Panc1 (cell line): Measurements from ENCODE around the gene SLC17A7. TPM values are rescaled to one million over a fixed set of nuclear protein-coding genes. Genes with fewer than 3 reads are reported as not detected.
A peak's percentile ranks its signal among the peaks of the same experiment; 100 is the strongest.

ENCODE experiments used
- ATAC-seq: fragments of 200-7000 bp; cut with Tn5 transposase; 2 replicates; pipeline ENCODE4 v1.9.1; 2020; ENCODE audit warnings: mild to moderate bottlenecking, moderate library complexity
- BruUV-seq: library from RNA; stranded (reverse); fragments of 400-500 nt; replicated peaks from 2 replicates; lab custom pipeline; 2021; lab: Mats Ljungman, UMichigan
- CTCF ChIA-PET: fragments of 300-600 bp; sonication (Branson Sonifier 250); formaldehyde crosslinking; loops from one replicate; lab custom pipeline; 2022; ENCODE audit warnings: antibody characterized with exemption; lab: Charles Lee
- POLR2A ChIA-PET: fragments of 300-600 bp; sonication (Branson Sonifier 250); formaldehyde crosslinking; loops from one replicate; lab custom pipeline; 2022; ENCODE audit warnings: antibody characterized with exemption; lab: Charles Lee
- DNase-seq: peaks from one replicate; pipeline ENCODE4 v3.0.0-alpha.2; 2010; ENCODE audit warnings: low read depth, low spot score
- H3K27ac ChIP-seq: 2 replicates; pipeline ENCODE4 v1.5.1; 2011; ENCODE audit warnings: mild to moderate bottlenecking, low read length, inconsistent platforms
- H3K27me3 ChIP-seq: fragments of 200-500 bp; sonication (Bioruptor generic); 2 replicates; pipeline ENCODE4 v1.6.0; 2014; ENCODE audit warnings: low read length, inconsistent platforms; ENCODE audit not compliant: control insufficient read depth, insufficient read depth
- H3K36me3 ChIP-seq: fragments of 200-500 bp; sonication (Bioruptor generic); 2 replicates; pipeline ENCODE4 v1.5.1; 2014; ENCODE audit warnings: inconsistent platforms, mild to moderate bottlenecking, low read length, moderate library complexity; ENCODE audit not compliant: control insufficient read depth, insufficient read depth
- H3K4me1 ChIP-seq: 2 replicates; pipeline ENCODE4 v1.5.1; 2011; ENCODE audit warnings: inconsistent platforms, mild to moderate bottlenecking, low read length, moderate library complexity; ENCODE audit not compliant: control insufficient read depth, insufficient read depth
- H3K4me3 ChIP-seq, 2 experiments: 2 replicates each; pipeline ENCODE4 v1.5.1; 2011 to 2012; ENCODE audit warnings: low read depth in 2 of 2, low read length in 2 of 2, mild to moderate bottlenecking in 2 of 2, inconsistent platforms in 1 of 2, moderate library complexity in 1 of 2
- H3K9me3 ChIP-seq: fragments of 200-500 bp; sonication (Bioruptor generic); 2 replicates; pipeline ENCODE4 v1.5.1; 2014; ENCODE audit warnings: low read depth, mild to moderate bottlenecking, inconsistent platforms, low read length, moderate library complexity; ENCODE audit not compliant: control insufficient read depth, insufficient read depth
- CTCF ChIP-seq: fragments of 450-650 bp; IDR thresholded peaks from 2 replicates; pipeline ENCODE4 v1.5.1; 2017; ENCODE audit warnings: mild to moderate bottlenecking
- POLR2AphosphoS5 ChIP-seq: IDR thresholded peaks from 2 replicates; pipeline ENCODE4 v1.6.1; 2012; ENCODE audit warnings: mild to moderate bottlenecking, low read depth, low read length, moderate library complexity
- REST ChIP-seq, 2 experiments: IDR thresholded peaks; 2 replicates each; pipeline ENCODE4 v1.6.1; 2011 to 2012; ENCODE audit warnings: low read depth in 2 of 2, control low read depth in 1 of 2, low read length in 1 of 2, mild to moderate bottlenecking in 1 of 2, moderate library complexity in 1 of 2; ENCODE audit not compliant: insufficient read depth in 1 of 2
- SIN3A ChIP-seq: IDR thresholded peaks from 2 replicates; pipeline ENCODE4 v1.6.1; 2012; ENCODE audit warnings: low read depth, mild to moderate bottlenecking, low read length, moderate library complexity, borderline replicate concordance; ENCODE audit not compliant: insufficient read depth
- TCF7L2 ChIP-seq: IDR thresholded peaks from 2 replicates; pipeline ENCODE4 v1.6.1; 2011; ENCODE audit warnings: mild to moderate bottlenecking, low read depth, low read length, inconsistent platforms
- in situ Hi-C: cut with HindIII; loops from 2 replicates; pipeline ENCODE4 v1.10.0; 2016; ENCODE audit warnings: low sequenced_read_pairs, low pct_unique_long_range_greater_than_20kb
- intact Hi-C: fragments of 100-400 bp; cut with micrococcal nuclease; formaldehyde crosslinking; loops from one replicate; pipeline ENCODE4 v1.10.0; 2022; ENCODE audit not compliant: unreplicated experiment
- total RNA-seq: library from RNA; stranded (reverse); gene quantifications from one replicate; pipeline ENCODE4 v1.2.1, GENCODE V29; 2021; ENCODE audit not compliant: unreplicated experiment

Gene SLC17A7
- total RNA-seq, 1 experiment from 2014 or later = 1.2 TPM

GRCh38 chr19:49469828-49470614 is 28.7 kb upstream of the SLC17A7 start:
- TF ChIP-seq CTCF (no peak; the same call in 1 of the 2 replicates), TCF7L2 (no peak), SIN3A (no peak), POLR2AphosphoS5 (no peak), REST (IDR thresholded peaks at IDR 0.05; ENCODE audit: insufficient read depth in 1 of 2, low read depth in 2 of 2, low read length in 1 of 2) (no peak)
- no TSS peak for BruUV-seq
- POLR2A ChIA-PET = no interaction called here

GRCh38 chr19:49468746-49469447 is 27.6 kb upstream of the SLC17A7 start:
- no peak overlapping the region for H3K4me3 ChIP-seq
- TF ChIP-seq TCF7L2 (no peak), REST (IDR thresholded peaks at IDR 0.05; ENCODE audit: insufficient read depth in 1 of 2, low read depth in 2 of 2, low read length in 1 of 2) (no peak), SIN3A (no peak), CTCF (no peak), POLR2AphosphoS5 (no peak)
- no peak overlapping the region for H3K27ac ChIP-seq
- H3K9me3 ChIP-seq = no peaks in the 10 kb centered on the region
- no TSS peak for BruUV-seq
- H3K36me3 ChIP-seq = no peaks in the 10 kb centered on the region
- ChIA-PET CTCF (interaction anchor here (0.6 kb wide), 1 partner anchor 38 kb away, joined by 7 read pairs; no protein-coding TSS in a partner anchor), POLR2A (no interaction called here)
- no peaks in the 10 kb centered on the region for H3K27me3 ChIP-seq
- no peaks in the 10 kb centered on the region for H3K4me1 ChIP-seq
- no peak for DNase-seq
- intact Hi-C loops = no loop called here
- in situ Hi-C loops = no loop called here
- ATAC-seq = 0 out of 2 replicates have a peak, but pooled peaks have one; percentile 46

More at GRCh38 chr19:49469828-49470614, 28.7 kb upstream of the SLC17A7 start:
- in situ Hi-C loops (no loop called here), intact Hi-C loops (no loop called here)
- Histone ChIP-seq H3K4me3 (no peak overlapping the region), H3K36me3 (no peaks in the 10 kb centered on the region), H3K27ac (no peak overlapping the region), H3K27me3 (no peaks in the 10 kb centered on the region), H3K9me3 (no peaks in the 10 kb centered on the region), H3K4me1 (no peaks in the 10 kb centered on the region)
- no peak for ATAC-seq
- no peak for DNase-seq
- CTCF ChIA-PET = no interaction called here
